SK-N-SH (cell line): ENCODE data around the gene TRAPPC3. TPM values are rescaled to one million over a fixed set of nuclear protein-coding genes. Genes with fewer than 3 reads are reported as not detected.

Experiments
- CTCF ChIA-PET: fragments of 300-600, 350-600 bp; formaldehyde crosslinking; extraction: SDS; loops from one replicate; lab custom pipeline; 2021; lab: Yijun Ruan, JAX
- POLR2A ChIA-PET: fragments of 350-600 bp; sonication (Branson Sonifier 250); formaldehyde crosslinking; extraction: SDS; loops from one replicate; lab custom pipeline; 2020; ENCODE audit warnings: antibody characterized with exemption, inconsistent platforms; lab: Yijun Ruan, JAX
- DNase-seq: peaks from one replicate; pipeline ENCODE4 v3.0.0; 2012
- H2AFZ ChIP-seq: fragments of 200-600 bp; sonication (generic); 2 replicates; pipeline ENCODE4 v1.8.1; 2016; ENCODE audit warnings: antibody characterized with exemption, mild to moderate bottlenecking, low read depth
- H3F3A ChIP-seq: fragments of 200-600 bp; sonication (generic); replicated peaks from 2 replicates; pipeline ENCODE3; 2016; ENCODE audit warnings: antibody characterized with exemption, mild to moderate bottlenecking; ENCODE audit not compliant: insufficient read depth
- H3K27ac ChIP-seq, 2 experiments: fragments of 200-500 bp in 1 of 2; fragments of 200-600 bp in 1 of 2; sonication (Bioruptor generic) in 1 of 2; sonication (generic), shearing (Covaris generic) in 1 of 2; 2 replicates each; pipeline versions ENCODE4 v1.5.1 to v1.6.1; 2014 to 2016; ENCODE audit warnings: low read depth in 2 of 2, inconsistent platforms in 1 of 2, low read length in 1 of 2, mild to moderate bottlenecking in 1 of 2, mixed read lengths in 1 of 2
- H3K27me3 ChIP-seq: fragments of 200-600 bp; sonication (generic), shearing (Covaris generic); 2 replicates; pipeline ENCODE4 v1.6.1; 2016; ENCODE audit warnings: mixed run types; ENCODE audit not compliant: insufficient read depth
- H3K36me3 ChIP-seq, 2 experiments: fragments of 200-500 bp in 1 of 2; fragments of 200-600 bp in 1 of 2; sonication (Bioruptor generic) in 1 of 2; sonication (generic) in 1 of 2; replicated peaks in 1 of 2; 2 replicates each; pipeline versions ENCODE3 to v1.5.1; 2014 to 2016; ENCODE audit warnings: low read length in 1 of 2, mild to moderate bottlenecking in 1 of 2; ENCODE audit not compliant: insufficient read depth in 2 of 2, control insufficient read depth in 1 of 2
- H3K4me1 ChIP-seq, 2 experiments: fragments of 200-500 bp in 1 of 2; fragments of 200-600 bp in 1 of 2; sonication (Bioruptor generic) in 1 of 2; sonication (generic), shearing (Covaris generic) in 1 of 2; 2 replicates each; pipeline versions ENCODE4 v1.5.1 to v1.6.1; 2014 to 2016; ENCODE audit warnings: low read depth in 1 of 2, low read length in 1 of 2, mixed run types in 1 of 2; ENCODE audit not compliant: insufficient read depth in 2 of 2, control insufficient read depth in 1 of 2
- H3K4me2 ChIP-seq: fragments of 200-600 bp; sonication (generic), shearing (Covaris generic); 2 replicates; pipeline ENCODE4 v1.6.1; 2017; ENCODE audit warnings: mixed run types
- H3K4me3 ChIP-seq, 2 experiments: fragments of 200-500 bp in 1 of 2; fragments of 200-600 bp in 1 of 2; sonication (Bioruptor generic) in 1 of 2; sonication (generic), shearing (Covaris generic) in 1 of 2; 2 replicates each; pipeline versions ENCODE4 v1.5.1 to v1.8.1; 2014 to 2016; ENCODE audit warnings: low read depth in 2 of 2, inconsistent platforms in 1 of 2, low read length in 1 of 2, mild to moderate bottlenecking in 1 of 2, mixed read lengths in 1 of 2, moderate library complexity in 1 of 2
- H3K79me2 ChIP-seq: fragments of 200-600 bp; sonication (generic); 2 replicates; pipeline ENCODE4 v1.8.1; 2017; ENCODE audit warnings: mild to moderate bottlenecking; ENCODE audit not compliant: insufficient read depth
- H3K9ac ChIP-seq: fragments of 200-600 bp; sonication (generic); 2 replicates; pipeline ENCODE4 v1.6.1; 2017; ENCODE audit warnings: mixed run types
- H3K9me2 ChIP-seq: fragments of 200-600 bp; sonication (generic); 2 replicates; pipeline ENCODE4 v1.6.1; 2017; ENCODE audit warnings: mixed run types
- H3K9me3 ChIP-seq: fragments of 200-600 bp; sonication (generic); 2 replicates; pipeline ENCODE4 v1.6.1; 2017; ENCODE audit warnings: mixed run types, mild to moderate bottlenecking, moderate library complexity
- H4K20me1 ChIP-seq: fragments of 200-600 bp; sonication (generic); 2 replicates; pipeline ENCODE4 v1.6.1; 2017; ENCODE audit warnings: mild to moderate bottlenecking, mixed run types; ENCODE audit not compliant: insufficient read depth
- EP300 ChIP-seq, 2 experiments: IDR thresholded peaks; 2 replicates each; pipeline versions ENCODE4 v1.4.0 to v1.6.1; 2012; ENCODE audit warnings: borderline replicate concordance in 1 of 2, low read depth in 1 of 2, low read length in 1 of 2
- FOSL2 ChIP-seq: IDR thresholded peaks from 2 replicates; pipeline ENCODE4 v1.4.0; 2012; ENCODE audit warnings: low read depth, mild to moderate bottlenecking, moderate library complexity, borderline replicate concordance
- GABPA ChIP-seq: IDR thresholded peaks from 2 replicates; pipeline ENCODE4 v1.4.0; 2012; ENCODE audit warnings: low read depth, mild to moderate bottlenecking
- GATA2 ChIP-seq: sonication (generic); formaldehyde crosslinking; IDR thresholded peaks from 2 replicates; pipeline ENCODE4 v1.5.0; 2020; ENCODE audit warnings: mild to moderate bottlenecking, missing genetic modification reagents
- JUND ChIP-seq: IDR thresholded peaks from 2 replicates; pipeline ENCODE4 v1.4.0; 2012
- NFIC ChIP-seq: IDR thresholded peaks from 2 replicates; pipeline ENCODE4 v1.4.0; 2012; ENCODE audit warnings: borderline replicate concordance
- NRF1 ChIP-seq: IDR thresholded peaks from 2 replicates; pipeline ENCODE4 v1.6.1; 2012; ENCODE audit warnings: low read depth, mild to moderate bottlenecking, low read length
- POLR2AphosphoS5 ChIP-seq: IDR thresholded peaks from 2 replicates; pipeline ENCODE4 v1.6.1; 2012; ENCODE audit warnings: low read depth, low read length
- REST ChIP-seq: IDR thresholded peaks from 2 replicates; pipeline ENCODE4 v1.6.1; 2012; ENCODE audit warnings: mild to moderate bottlenecking, low read depth, low read length, moderate library complexity
- SIN3A ChIP-seq: IDR thresholded peaks from 2 replicates; pipeline ENCODE4 v1.6.1; 2012; ENCODE audit warnings: low read depth, mild to moderate bottlenecking, low read length, moderate library complexity, borderline replicate concordance
- TCF12 ChIP-seq: IDR thresholded peaks from 2 replicates; pipeline ENCODE4 v1.4.0; 2012
- TEAD4 ChIP-seq: IDR thresholded peaks from 2 replicates; pipeline ENCODE4 v1.4.0; 2012; ENCODE audit warnings: mild to moderate bottlenecking, borderline replicate concordance; ENCODE audit not compliant: insufficient read depth
- YY1 ChIP-seq: IDR thresholded peaks from 2 replicates; pipeline ENCODE4 v1.4.0; 2012; ENCODE audit warnings: low read depth, mild to moderate bottlenecking
- WGBS: methylation state at CpG from one replicate; pipeline ENCODE4 v1.1.6; 2017; ENCODE audit warnings: low lambda C conversion rate; 5-methylcytosine and 5-hydroxymethylcytosine counted together
- polyA plus RNA-seq, 3 experiments: library from polyadenylated mRNA; depleted of rRNA; stranded (reverse); fragments of >200 nt; gene quantifications; 2 replicates each; pipeline ENCODE4 v1.2.3, GENCODE V29; 2012
- TF ChIP-seq, protein P1 (sequence below): IDR thresholded peaks from 2 replicates; pipeline ENCODE4; 2012
- TF ChIP-seq, protein P2 (sequence below): IDR thresholded peaks from 2 replicates; pipeline ENCODE4 v1.4.0; 2012; ENCODE audit warnings: low read depth

TRAPPC3 gene
- polyA plus RNA-seq, 1 of the 3 experiments (the other 2 are of a cell fraction) = 149 TPM

DNA sequence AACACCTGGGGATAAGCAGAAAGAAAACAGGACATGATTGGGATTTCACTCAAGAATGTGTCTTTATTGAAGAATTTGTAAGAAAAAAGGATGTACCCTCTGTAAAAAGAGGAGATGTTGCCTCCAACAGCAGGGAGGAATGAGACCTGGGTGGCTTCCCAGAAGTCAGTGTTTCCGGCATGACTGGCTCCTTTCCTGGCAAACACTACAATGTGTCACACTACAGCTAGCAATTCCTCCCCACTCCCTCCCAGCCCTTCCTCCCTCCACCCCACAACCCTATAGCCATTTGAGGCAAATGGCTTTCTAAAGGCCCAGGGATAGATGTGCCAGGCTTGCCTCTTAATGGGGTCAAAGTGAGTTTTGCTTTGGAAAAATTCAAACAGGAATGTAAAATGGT lies 12.8 kb downstream of the TRAPPC3 start:
- Histone ChIP-seq H3K27me3 (no peaks in the 10 kb centered on the region), H3K4me1 (peaks cover 14 to 47% of the 10 kb centered on the region in 2 experiments; a peak in 3 of 4 replicates), H3K4me3 (no peak overlapping the region), H4K20me1 (no peaks in the 10 kb centered on the region), H3K9ac (peak overlapping the region; percentile 45; the same call in 1 of the 2 replicates), H3K9me2 (no peaks in the 10 kb centered on the region), H3F3A (peaks cover 39% of the 10 kb centered on the region), H3K4me2 (peak overlapping the region; percentile 52), H3K27ac (peak overlapping the region; percentile 74 to 89; a peak in 3 of 4 replicates), H3K36me3 (peaks cover 23 to 29% of the 10 kb centered on the region in 2 experiments), H2AFZ (no peak overlapping the region), H3K9me3 (no peaks in the 10 kb centered on the region), H3K79me2 (peaks cover 42% of the 10 kb centered on the region)
- no peak for DNase-seq
- TF ChIP-seq, protein P1, sequence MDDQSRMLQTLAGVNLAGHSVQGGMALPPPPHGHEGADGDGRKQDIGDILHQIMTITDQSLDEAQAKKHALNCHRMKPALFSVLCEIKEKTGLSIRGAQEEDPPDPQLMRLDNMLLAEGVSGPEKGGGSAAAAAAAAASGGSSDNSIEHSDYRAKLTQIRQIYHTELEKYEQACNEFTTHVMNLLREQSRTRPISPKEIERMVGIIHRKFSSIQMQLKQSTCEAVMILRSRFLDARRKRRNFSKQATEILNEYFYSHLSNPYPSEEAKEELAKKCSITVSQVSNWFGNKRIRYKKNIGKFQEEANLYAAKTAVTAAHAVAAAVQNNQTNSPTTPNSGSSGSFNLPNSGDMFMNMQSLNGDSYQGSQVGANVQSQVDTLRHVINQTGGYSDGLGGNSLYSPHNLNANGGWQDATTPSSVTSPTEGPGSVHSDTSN = peak; percentile 51; the same call in 1 of the 2 replicates
- TF ChIP-seq GABPA (peak; percentile 33; the same call in 1 of the 2 replicates), FOSL2 (peak; percentile 53), POLR2AphosphoS5 (no peak), JUND (peak; percentile 65), EP300 (IDR thresholded peaks at IDR 0.05; ENCODE audit: borderline replicate concordance in 1 of 2, low read depth in 1 of 2, low read length in 1 of 2) (peak in 1 of 2 experiments; percentile 53; a peak in 1 of 4 replicates), YY1 (peak; percentile 55; the same call in 1 of the 2 replicates), NRF1 (no peak), REST (0 out of 2 replicates have a peak, but pooled peaks have one; percentile 12), TCF12 (peak; percentile 70), TEAD4 (0 out of 2 replicates have a peak, but pooled peaks have one; percentile 34), SIN3A (no peak), GATA2 (CRISPR knock-in tag) (no peak), NFIC (peak; percentile 89)
- TF ChIP-seq, protein P2, sequence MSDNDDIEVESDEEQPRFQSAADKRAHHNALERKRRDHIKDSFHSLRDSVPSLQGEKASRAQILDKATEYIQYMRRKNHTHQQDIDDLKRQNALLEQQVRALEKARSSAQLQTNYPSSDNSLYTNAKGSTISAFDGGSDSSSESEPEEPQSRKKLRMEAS = peak; percentile 89
- WGBS = 40% methylated on average over 1 of the region's 1 CpG
- ChIA-PET POLR2A (no interaction called here), CTCF (interaction anchor here (0.8 to 17.9 kb wide), 3 partner anchors 9 to 32 kb away, joined by 3 to 700 read pairs (median 3); partner anchors contain the start of gene ADPRS)
